Dermis blood vessel endothelial cell (primary cell): ENCODE results near the gene IMMT. TPM values are rescaled to one million over a fixed set of nuclear protein-coding genes. Genes with fewer than 3 reads are reported as not detected.
"Not testable (repeated sequence)": the region's sequence is repeated elsewhere in the genome, so short reads cannot be mapped to it uniquely, and the experiment has no call there.

ENCODE experiments used
- DNase-seq: peaks from one replicate; pipeline ENCODE4 v3.0.0; 2010
- total RNA-seq: library from RNA; depleted of rRNA; stranded (reverse); fragments of >200 nt; gene quantifications from 2 replicates; pipeline ENCODE4 v1.2.3, GENCODE V29; 2014

Gene IMMT
- total RNA-seq, result 58.5 and 91.5 TPM in 2 replicates

GRCh38 chr2:86195055-86195807 lies at the start of gene IMMT:
Gene IMMT, minus strand, starts transcription at chr2:86195462. Its CDS starts 80 bp downstream, at chr2:86195382.
- DNase-seq, result peak; percentile 98

GRCh38 chr2:86244781-86245180 lies 49.5 kb upstream of the IMMT start:
- not testable (repeated sequence) for DNase-seq

GRCh38 chr2:86243950-86244733 lies 48.9 kb upstream of the IMMT start:
- DNase-seq, result no peak

- no peak for DNase-seq
Measured at GRCh38 chr2:86243272-86243671, 48.0 kb upstream of the IMMT start.

GRCh38 chr2:86241611-86242010 lies 46.3 kb upstream of the IMMT start:
- no peak for DNase-seq

GRCh38 chr2:86240251-86240650 lies 45.0 kb upstream of the IMMT start:
- DNase-seq, result no peak

- DNase-seq, result no peak
Measured at GRCh38 chr2:86239745-86240144, 44.5 kb upstream of the IMMT start.

- peak; percentile 54 for DNase-seq
Measured at GRCh38 chr2:86239326-86239725, 44.1 kb upstream of the IMMT start.

GRCh38 chr2:86238354-86238753 lies 43.1 kb upstream of the IMMT start:
- DNase-seq, result no peak

GRCh38 chr2:86237172-86237571 lies 41.9 kb upstream of the IMMT start:
- no peak for DNase-seq

GRCh38 chr2:86235196-86235980 lies 40.1 kb upstream of the IMMT start:
- no peak for DNase-seq

- no peak for DNase-seq
Measured at GRCh38 chr2:86234563-86235131, 39.4 kb upstream of the IMMT start.

GRCh38 chr2:86233436-86233835 lies 38.2 kb upstream of the IMMT start:
- no peak for DNase-seq

GRCh38 chr2:86232910-86233309 lies 37.6 kb upstream of the IMMT start:
- no peak for DNase-seq

- DNase-seq, result no peak
Measured at GRCh38 chr2:86232373-86232784, 37.1 kb upstream of the IMMT start.

- DNase-seq, result no peak
Measured at GRCh38 chr2:86231680-86232372, 36.6 kb upstream of the IMMT start.

GRCh38 chr2:86230961-86231360 lies 35.7 kb upstream of the IMMT start:
- DNase-seq, result no peak

GRCh38 chr2:86229221-86229620 lies 34.0 kb upstream of the IMMT start:
- DNase-seq, result no peak

- not testable (repeated sequence) for DNase-seq
Measured at GRCh38 chr2:86228574-86228973, 33.3 kb upstream of the IMMT start.

- DNase-seq, result no peak
Measured at GRCh38 chr2:86227685-86228084, 32.4 kb upstream of the IMMT start.

- DNase-seq, result no peak
Measured at GRCh38 chr2:86226636-86227520, 31.6 kb upstream of the IMMT start.
